Measurements from ENCODE around the gene DEK.

Gene DEK

DNA sequence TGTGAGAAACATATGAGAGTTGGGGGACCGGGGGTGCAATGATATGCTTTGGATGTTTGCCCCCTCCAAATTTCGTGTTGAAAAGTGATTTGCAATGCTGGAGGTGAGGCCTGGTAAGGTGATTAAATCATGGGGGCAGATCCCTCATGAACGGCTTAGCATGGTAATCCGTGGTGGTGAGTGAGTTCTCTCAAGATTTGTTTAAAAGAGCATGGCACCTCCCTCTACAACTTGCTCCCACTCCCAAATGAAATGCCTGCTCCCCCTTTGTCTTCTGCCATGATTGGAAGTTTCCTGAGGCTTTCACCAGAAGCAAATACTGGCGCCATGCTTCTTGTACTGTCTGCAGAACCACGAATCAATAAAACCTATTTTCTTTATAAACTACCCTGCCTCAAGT is 2.5 kb downstream of the DEK start:
- TF ChIP-seq, protein P1, sequence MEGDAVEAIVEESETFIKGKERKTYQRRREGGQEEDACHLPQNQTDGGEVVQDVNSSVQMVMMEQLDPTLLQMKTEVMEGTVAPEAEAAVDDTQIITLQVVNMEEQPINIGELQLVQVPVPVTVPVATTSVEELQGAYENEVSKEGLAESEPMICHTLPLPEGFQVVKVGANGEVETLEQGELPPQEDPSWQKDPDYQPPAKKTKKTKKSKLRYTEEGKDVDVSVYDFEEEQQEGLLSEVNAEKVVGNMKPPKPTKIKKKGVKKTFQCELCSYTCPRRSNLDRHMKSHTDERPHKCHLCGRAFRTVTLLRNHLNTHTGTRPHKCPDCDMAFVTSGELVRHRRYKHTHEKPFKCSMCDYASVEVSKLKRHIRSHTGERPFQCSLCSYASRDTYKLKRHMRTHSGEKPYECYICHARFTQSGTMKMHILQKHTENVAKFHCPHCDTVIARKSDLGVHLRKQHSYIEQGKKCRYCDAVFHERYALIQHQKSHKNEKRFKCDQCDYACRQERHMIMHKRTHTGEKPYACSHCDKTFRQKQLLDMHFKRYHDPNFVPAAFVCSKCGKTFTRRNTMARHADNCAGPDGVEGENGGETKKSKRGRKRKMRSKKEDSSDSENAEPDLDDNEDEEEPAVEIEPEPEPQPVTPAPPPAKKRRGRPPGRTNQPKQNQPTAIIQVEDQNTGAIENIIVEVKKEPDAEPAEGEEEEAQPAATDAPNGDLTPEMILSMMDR (IDR thresholded peaks at IDR 0.05; ENCODE audit: borderline replicate concordance, control extremely low read depth, extremely low read depth, insufficient read depth, missing control alignments): no peak
- in situ Hi-C loops (cut with MboI; ENCODE audit: low sequenced_read_pairs, unreplicated experiment): no loop called here
- no peak for DNase-seq (ENCODE audit: low spot score)

DNA sequence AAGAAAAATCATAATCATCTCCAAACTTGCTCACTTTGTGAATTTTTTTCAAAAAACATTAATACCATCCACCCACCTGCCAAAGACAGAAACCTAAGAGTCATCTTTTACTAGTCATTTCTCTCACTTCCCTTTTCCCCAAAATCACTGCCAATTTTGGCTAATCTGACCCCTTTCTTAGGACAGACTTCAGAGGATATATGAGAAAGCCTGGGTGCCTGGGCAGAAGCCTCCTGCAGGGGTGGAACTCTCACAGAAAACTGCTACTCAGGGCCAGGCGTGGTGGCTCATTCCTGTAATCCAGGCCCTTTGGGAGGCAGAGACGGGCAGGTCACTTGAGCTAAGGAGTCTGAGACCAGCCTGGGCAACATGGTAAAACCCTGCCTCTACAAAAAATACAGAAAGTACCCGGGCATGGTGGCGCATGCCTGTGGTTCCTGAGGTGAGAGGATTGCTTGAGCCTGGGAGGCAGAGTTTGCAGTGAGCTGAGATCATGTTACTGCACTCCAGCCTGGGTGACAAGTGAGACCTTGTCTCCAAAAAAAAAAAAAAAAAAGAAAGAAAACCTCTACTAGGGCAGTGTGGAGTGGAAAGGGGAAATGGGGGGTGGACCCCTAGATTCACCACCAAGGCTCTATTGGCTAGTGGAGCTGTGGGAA is 3.8 kb downstream of the DEK start:
- peak; percentile 48 for DNase-seq (ENCODE audit: low spot score)
- TF ChIP-seq, protein P1 (IDR thresholded peaks at IDR 0.05; ENCODE audit: borderline replicate concordance, control extremely low read depth, extremely low read depth, insufficient read depth, missing control alignments): no peak
- in situ Hi-C loops (cut with MboI; ENCODE audit: low sequenced_read_pairs, unreplicated experiment): no loop called here

DNA sequence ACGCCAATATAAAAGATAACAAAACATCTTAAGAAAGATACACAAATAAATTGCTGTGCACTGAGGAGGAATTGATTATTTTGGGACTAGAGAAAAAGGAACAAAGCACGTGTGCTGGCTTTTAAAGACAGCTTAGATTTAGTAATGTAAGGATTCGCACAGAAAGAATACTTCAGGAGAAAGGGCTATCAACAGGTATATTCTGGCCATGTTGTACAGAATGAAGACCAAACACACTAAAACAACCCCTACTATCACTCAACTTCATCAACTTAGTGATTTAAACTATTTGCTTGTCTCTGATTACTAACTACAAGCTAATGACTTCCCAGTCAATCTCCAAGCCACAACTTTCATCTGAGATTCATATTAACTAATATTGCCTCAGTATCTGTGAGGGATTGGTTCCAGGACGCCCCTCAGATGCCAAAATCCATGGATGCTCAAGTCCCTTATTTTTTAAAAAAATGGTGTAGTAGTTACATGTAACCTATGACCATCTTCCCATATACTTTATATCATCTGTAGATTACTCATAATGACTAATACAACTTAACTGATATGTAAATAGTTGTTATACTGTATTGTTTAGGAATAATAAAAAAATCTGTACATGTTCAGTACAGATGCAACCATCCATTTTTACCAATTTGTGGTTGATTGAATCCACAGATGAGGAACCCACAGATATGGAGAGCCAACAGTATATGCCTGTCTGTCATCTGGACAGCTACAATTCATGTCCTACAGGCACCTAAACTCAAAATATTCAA is 4.5 kb downstream of the DEK start:
- in situ Hi-C loops (cut with MboI; ENCODE audit: low sequenced_read_pairs, unreplicated experiment): loop anchor here (5.0 kb wide), 1 partner anchor 43 kb away; no protein-coding TSS in a partner anchor
- no peak for DNase-seq (ENCODE audit: low spot score)
- TF ChIP-seq, protein P1 (IDR thresholded peaks at IDR 0.05; ENCODE audit: borderline replicate concordance, control extremely low read depth, extremely low read depth, insufficient read depth, missing control alignments): no peak

- TF ChIP-seq, protein P1 (IDR thresholded peaks at IDR 0.05; ENCODE audit: borderline replicate concordance, control extremely low read depth, extremely low read depth, insufficient read depth, missing control alignments): no peak
- no peak for DNase-seq (ENCODE audit: low spot score)
- in situ Hi-C loops (cut with MboI; ENCODE audit: low sequenced_read_pairs, unreplicated experiment): loop anchor here (5.0 kb wide), 1 partner anchor 37 kb away; no protein-coding TSS in a partner anchor
These were observed 9.5 kb downstream of the DEK start for GRCh38 chr6:18254793-18255192.

- in situ Hi-C loops (cut with MboI; ENCODE audit: low sequenced_read_pairs, unreplicated experiment): no loop called here
- DNase-seq (ENCODE audit: low spot score): no peak
- TF ChIP-seq, protein P1 (IDR thresholded peaks at IDR 0.05; ENCODE audit: borderline replicate concordance, control extremely low read depth, extremely low read depth, insufficient read depth, missing control alignments): no peak
These were observed 10.7 kb downstream of the DEK start for GRCh38 chr6:18253635-18254034.

DNA sequence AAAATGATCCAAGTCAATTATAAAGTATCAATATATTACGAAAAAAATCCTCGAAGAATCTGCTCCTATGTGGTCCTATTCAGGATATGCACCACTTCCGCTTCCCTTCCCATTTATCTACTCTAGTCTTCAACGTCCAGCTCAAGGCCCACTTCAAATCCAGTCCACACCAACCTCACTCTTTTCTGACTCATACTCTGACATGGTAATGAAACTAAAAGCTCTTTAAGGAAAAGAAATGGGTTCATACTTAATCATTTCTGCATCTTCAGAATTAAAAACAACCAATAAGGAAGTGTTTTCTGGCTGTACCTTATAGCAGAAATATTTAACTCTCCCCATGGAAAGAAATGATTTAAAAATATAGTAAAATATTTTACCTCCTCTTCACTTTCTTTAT is 15.1 kb downstream of the DEK start:
- TF ChIP-seq, protein P1 (IDR thresholded peaks at IDR 0.05; ENCODE audit: borderline replicate concordance, control extremely low read depth, extremely low read depth, insufficient read depth, missing control alignments): no peak
- no peak for DNase-seq (ENCODE audit: low spot score)
- in situ Hi-C loops (cut with MboI; ENCODE audit: low sequenced_read_pairs, unreplicated experiment): no loop called here

All from GM13976 (cell line).